Activated CD4-positive, alpha-beta T cell treated with anti-CD3 and anti-CD28 coated beads for 1 hour (primary cell): ENCODE measurements around the gene CBX6.
"Not testable (repeated sequence)": the region's sequence is repeated elsewhere in the genome, so short reads cannot be mapped to it uniquely, and the experiment has no call there.

Experiments used
- DNase-seq: peaks from one replicate; pipeline ENCODE4 v3.0.0-alpha.2; 2020

Gene CBX6

DNA sequence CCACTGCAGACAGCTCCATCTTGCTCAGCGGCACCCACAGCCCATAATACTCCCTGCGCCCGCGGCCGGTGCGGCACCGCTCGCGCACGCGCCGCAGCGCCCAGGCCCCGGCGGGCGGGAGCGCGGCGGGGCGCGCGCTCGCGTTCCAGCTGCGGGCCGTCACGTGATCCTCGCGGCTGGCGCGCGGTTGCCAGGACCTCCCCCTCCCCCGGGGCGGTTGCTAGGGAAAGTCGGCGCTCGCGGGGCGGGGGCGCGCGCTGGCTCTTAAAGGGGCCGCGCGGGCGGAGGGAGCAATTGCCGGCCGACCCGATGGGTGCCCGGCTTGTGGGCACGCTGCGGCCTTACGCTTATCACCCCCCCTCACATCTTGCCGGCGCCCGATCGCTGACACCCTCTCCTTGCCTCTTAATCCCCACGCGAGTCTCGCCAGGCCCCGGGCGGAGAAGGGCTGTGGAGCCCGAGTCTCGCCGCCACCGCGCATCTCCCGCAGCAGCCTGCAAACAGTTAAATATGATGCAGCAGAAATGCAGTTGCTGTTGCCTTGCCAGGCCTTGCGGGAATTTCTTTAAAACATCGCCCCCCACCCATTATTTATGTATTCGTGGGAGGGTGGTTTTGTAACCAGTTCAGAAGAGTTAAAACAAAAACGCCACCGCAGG is at the start of gene CBX6:
CBX6 (minus strand) TSS at position 45 of the 659 bp plus-strand sequence; CDS start at position 19, 26 bp downstream.
- DNase-seq: peak; percentile 90

DNA sequence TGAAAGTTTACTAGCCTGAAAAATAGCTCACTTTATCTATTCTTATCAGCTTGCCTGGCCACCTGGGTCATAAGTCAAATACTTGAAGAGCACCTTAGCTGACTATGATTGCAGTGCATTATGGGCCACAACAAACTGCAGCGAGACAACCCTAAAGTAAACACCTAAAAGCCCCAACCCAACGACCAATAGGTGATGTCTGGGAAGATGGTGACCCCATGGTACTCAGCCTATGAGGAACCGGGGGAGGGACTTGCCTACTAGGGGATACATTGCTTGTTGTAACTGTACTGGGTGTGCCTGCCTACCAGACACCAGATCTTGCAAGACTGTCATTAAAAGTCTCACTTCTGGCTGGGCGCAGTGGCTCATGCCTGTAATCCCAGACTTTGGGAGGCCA is 49.8 kb upstream of the CBX6 start:
- DNase-seq: no peak

- DNase-seq: no peak
Measured at GRCh38 chr22:38921120-38921519, 49.1 kb upstream of the CBX6 start.

DNA sequence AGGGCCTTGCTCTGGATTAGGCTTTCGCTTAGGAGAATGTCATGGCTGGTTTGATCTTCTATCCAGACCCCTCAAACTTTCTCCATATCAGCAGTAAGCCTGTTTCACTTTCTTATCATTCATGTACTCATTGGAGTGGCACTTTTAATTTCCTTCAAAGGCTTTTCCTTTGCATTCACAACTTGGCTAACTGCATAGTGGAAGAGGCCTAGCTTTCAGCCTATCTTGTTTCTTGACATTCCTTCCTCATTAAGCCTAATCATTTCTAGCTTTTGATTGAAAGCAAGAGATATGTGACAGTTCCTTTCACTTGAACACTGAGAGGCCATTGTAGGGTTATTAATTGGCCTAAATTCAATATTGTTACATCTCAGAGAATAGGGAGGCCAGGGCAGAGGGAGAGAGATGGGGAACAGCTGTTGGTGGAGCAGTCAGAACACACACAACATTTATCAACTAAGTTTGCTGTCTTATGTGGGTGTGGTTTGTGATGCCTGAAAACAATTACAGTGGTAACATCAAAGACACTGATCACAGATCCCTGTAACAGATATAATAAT is 47.7 kb upstream of the CBX6 start:
- DNase-seq: no peak

- no peak for DNase-seq
Measured at GRCh38 chr22:38911434-38911833, 39.4 kb upstream of the CBX6 start.

- no peak for DNase-seq
Measured at GRCh38 chr22:38907767-38908166, 35.8 kb upstream of the CBX6 start.

- no peak for DNase-seq
Measured at GRCh38 chr22:38906052-38906451, 34.0 kb upstream of the CBX6 start.

DNA sequence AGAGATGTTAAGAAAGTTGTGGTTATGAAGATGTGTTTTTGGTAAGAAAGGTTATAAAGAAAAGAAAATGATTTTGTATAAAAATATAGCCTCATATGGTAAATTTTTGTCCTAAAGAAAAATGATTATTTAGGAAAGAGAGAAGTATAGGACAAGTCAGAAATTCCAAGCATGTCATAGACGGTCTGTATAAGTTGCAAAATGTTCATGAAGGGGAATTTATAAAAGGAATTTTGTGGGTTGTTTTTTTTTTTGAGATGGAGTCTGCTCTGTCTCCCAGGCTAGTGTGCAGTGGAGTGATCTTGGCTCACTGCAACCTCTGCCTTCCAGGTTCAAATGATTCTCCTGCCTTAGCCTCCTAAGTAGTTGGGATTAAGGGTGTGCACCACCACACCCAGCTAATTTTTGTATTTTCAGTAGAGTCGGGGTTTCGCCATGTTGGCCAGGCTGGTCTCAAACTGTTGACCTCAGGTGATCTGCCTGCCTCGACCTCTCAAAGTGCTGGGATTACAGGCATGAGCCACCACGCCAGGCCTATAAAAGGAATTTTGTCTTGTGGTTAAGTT is 32.1 kb upstream of the CBX6 start:
- not testable (repeated sequence) for DNase-seq

DNA sequence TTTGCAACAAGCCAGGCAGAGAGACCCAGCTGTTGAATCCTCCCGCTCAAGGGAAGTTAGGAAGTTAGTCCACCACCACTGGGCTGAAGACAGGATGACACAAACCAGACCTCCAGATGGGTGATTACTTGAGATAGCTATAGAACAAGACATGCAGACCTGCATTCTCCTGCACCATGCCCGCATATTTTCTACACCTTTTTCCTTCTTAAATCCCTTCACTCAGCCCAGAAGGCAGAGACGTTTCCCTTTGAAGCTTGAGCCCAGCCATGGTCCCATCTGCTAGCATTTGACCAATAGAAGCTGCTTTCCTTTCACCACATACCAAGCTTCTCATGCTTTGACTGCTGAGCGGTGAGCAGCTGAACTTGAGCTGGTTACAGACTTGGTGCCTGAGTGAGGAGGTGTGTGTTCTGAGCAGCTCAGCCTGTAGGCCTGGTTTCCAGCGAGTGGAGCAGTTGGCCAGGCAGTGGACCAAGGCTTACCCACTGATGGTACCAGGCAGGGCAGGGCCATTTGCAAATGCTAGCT is 29.2 kb upstream of the CBX6 start:
- no peak for DNase-seq

- no peak for DNase-seq
Measured at GRCh38 chr22:38900677-38901076, 28.7 kb upstream of the CBX6 start.

- DNase-seq: no peak
Measured at GRCh38 chr22:38891256-38891655, 19.2 kb upstream of the CBX6 start.

DNA sequence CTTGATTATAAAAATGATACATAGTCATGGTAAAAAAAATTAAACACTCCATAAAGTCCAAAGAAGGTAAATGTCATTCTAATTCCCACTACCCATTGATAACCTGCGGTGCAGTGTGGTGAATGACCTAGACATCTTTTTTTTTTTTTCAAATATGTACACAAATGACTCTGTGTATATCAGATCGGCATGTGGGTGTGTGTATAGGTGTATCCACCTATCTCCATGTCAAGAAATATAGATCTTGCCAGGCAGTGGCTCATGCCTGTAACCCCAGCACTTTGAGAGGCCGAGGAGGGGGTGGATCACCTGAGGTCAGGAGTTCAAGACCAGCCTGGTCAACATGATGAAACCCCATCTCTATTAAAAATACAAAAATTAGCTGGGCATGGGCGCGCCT is 18.4 kb upstream of the CBX6 start:
- DNase-seq: no peak

DNA sequence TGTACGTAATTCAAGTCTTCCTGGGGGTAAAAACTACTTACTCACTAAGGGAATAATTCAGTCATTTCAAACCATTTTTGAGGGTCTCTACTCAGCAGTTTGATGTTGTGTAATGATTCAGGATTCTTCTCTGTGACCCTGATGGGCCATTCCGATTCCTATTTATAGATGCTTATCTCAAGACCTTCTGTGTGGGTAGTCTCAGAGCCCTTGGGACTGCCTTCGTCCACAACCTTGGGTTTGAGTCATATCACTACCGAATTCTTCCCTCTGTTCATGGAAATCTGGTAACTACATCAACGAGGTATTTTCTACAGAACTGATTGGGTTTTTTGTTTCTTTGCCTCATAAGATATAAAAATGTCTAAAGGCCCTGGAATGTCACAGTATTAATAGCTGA is 14.3 kb upstream of the CBX6 start:
- DNase-seq: no peak

DNA sequence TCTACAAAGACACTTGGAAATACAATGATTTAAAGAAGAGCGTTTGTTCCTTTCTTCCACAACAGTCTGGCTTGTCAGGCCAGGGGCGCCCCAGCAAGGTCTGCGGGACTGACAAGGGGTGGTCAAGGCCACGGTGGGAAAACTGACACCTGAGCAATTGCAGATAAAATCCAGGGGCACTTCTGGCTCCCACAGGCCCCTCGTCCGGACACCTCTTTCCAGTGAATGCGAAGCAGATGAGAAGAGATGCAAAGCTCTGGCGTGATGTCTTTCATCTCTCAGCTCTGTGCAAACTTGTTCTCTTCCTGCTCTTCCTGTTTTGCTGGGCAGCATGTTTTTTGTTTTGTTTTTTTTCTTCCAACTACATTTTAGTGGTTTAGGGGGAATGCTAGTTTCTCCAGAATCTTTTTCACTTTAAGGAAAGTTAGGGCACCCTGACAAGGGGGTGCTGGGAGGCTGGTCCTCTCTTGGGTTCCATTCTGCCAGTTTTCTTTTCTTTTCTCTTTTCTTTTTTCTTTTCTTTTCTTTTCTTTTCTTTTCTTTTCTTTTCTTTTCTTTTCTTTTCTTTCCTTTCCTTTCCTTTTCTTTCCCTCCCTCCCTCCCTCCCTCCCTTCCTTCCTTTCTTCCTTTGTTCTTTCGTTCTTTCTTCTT is 11.1 kb upstream of the CBX6 start:
- no peak for DNase-seq

DNA sequence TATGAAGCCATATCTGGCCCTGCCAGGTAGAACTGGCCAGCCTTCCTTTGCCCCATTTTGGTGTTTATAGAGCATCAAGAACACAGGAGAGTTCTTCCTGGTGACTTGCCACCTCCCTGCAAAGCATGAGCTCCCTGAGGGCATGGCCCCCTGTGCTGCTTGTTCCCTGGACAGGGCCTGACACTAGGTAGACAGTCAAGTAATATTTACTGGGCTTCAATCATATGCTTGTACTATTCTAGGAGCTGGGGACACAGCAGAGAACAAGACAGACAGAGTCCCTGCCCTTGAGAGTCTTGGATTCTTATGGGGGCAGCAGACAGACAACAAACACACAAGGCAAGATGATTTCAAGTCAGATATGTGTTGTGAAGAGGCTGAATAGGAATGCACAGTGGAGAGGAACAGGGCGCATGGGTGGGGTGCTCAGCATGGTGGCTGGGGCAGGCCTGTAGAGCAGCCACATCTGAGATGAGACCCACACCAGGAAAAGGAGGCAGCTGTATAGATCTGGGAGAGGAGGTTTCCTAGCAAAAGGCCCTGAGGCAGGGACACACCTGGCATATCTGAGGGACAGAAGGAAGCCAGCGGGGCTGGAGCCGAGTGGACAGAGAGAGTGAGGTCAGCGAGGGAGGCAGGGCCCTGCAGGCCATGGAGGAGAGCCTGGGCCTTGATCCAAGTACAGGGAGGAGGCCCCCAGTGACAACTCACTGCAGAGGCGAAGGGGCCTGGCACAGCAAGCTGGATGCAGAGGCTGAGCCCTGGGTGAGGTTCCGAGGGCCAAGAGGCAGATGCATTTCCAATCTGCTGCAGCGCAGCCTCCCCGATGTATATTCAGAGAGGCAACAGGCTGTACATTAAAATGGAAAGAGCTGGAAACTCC is 10.2 kb upstream of the CBX6 start:
- DNase-seq: no peak

DNA sequence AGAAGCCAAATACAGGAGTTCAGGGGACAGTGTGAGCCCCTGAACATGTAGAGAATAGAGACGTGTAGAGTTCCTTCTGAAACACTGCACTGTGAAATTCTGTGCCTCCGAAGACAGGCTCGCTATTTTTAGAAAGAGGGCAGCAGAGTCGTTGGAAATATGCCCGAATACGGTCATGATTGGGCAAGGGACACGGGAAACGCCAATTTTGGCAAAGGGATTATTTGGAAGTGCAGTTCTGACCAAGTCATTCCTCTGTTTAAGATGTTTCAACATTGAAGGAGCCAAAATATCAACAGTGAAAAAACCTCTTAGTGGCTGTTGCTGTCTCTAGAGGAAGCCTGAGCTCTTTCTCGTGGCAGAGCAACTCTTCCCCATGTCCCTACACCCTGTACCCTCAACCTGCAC is 9.5 kb upstream of the CBX6 start:
- DNase-seq: no peak

GRCh38 chr22:38879961-38880360 is 7.9 kb upstream of the CBX6 start:
- DNase-seq: no peak

GRCh38 chr22:38879108-38879729 is 7.2 kb upstream of the CBX6 start:
- DNase-seq: no peak

- DNase-seq: no peak
Measured at GRCh38 chr22:38878001-38878400, 6.0 kb upstream of the CBX6 start.

GRCh38 chr22:38874529-38875222 is 2.7 kb upstream of the CBX6 start:
- DNase-seq: no peak
